OCI-LY7 (cell line): ENCODE data around the gene EXOC4. TPM values are rescaled to one million over a fixed set of nuclear protein-coding genes. Genes with fewer than 3 reads are reported as not detected.

ENCODE experiments used
- BruUV-seq: library from RNA; stranded (reverse); fragments of 400-500 nt; replicated peaks from 2 replicates; lab custom pipeline; 2021; lab: Mats Ljungman, UMichigan
- CTCF ChIA-PET: fragments of 300-600 bp; sonication (Branson Sonifier 250); formaldehyde crosslinking; loops from one replicate; lab custom pipeline; 2022; ENCODE audit warnings: antibody characterized with exemption; ENCODE audit not compliant: unreplicated experiment; lab: Charles Lee
- POLR2A ChIA-PET: fragments of 300-600 bp; sonication (Branson Sonifier 250); formaldehyde crosslinking; loops from one replicate; lab custom pipeline; 2022; ENCODE audit warnings: antibody characterized with exemption; lab: Charles Lee
- DNase-seq: peaks from one replicate; pipeline ENCODE4 v3.0.0-alpha.2; 2015; ENCODE audit warnings: low spot score
- H2AFZ ChIP-seq: fragments of 200-600 bp; sonication (generic), shearing (Covaris generic); 2 replicates; pipeline ENCODE4 v1.6.1; 2014; ENCODE audit warnings: mild to moderate bottlenecking, antibody characterized with exemption, low read length, moderate library complexity
- H3K27ac ChIP-seq: fragments of 200-600 bp; sonication (generic); 2 replicates; pipeline ENCODE4 v1.5.1; 2014; ENCODE audit warnings: mixed run types, low read depth, mild to moderate bottlenecking, moderate library complexity, low read length, inconsistent platforms; ENCODE audit not compliant: poor library complexity, severe bottlenecking
- H3K36me3 ChIP-seq: fragments of 200-600 bp; sonication (generic); 2 replicates; pipeline ENCODE4 v1.6.1; 2014; ENCODE audit warnings: mild to moderate bottlenecking, antibody characterized with exemption, low read length, moderate library complexity, mixed read lengths; ENCODE audit not compliant: insufficient read depth
- H3K4me1 ChIP-seq: fragments of 200-600 bp; sonication (generic); 2 replicates; pipeline ENCODE4 v1.5.1; 2014; ENCODE audit warnings: mild to moderate bottlenecking, low read length; ENCODE audit not compliant: insufficient read depth, poor library complexity, severe bottlenecking
- H3K4me2 ChIP-seq: fragments of 200-600 bp; sonication (generic); 2 replicates; pipeline ENCODE4 v1.6.1; 2014; ENCODE audit warnings: mild to moderate bottlenecking, low read length
- H3K4me3 ChIP-seq: fragments of 200-600 bp; sonication (generic); 2 replicates; pipeline ENCODE4 v1.5.1; 2014; ENCODE audit warnings: mild to moderate bottlenecking, low read depth, low read length; ENCODE audit not compliant: poor library complexity, severe bottlenecking
- H3K79me2 ChIP-seq: fragments of 200-600 bp; sonication (generic); 2 replicates; pipeline ENCODE4 v1.6.1; 2016; ENCODE audit warnings: low read depth, mild to moderate bottlenecking, low read length, moderate library complexity, mixed read lengths; ENCODE audit not compliant: insufficient read depth
- H3K9me2 ChIP-seq: fragments of 200-600 bp; sonication (generic); 2 replicates; pipeline ENCODE4 v1.6.1; 2016; ENCODE audit warnings: mild to moderate bottlenecking, low read length, mixed read lengths; ENCODE audit not compliant: insufficient read depth
- H3K9me3 ChIP-seq: fragments of 200-600 bp; sonication (generic); 2 replicates; pipeline ENCODE4 v1.6.1; 2014; ENCODE audit warnings: mild to moderate bottlenecking, mixed run types, low read length, mixed read lengths
- H4K20me1 ChIP-seq: fragments of 200-600 bp; sonication (generic); 2 replicates; pipeline ENCODE4 v1.6.1; 2014; ENCODE audit warnings: mild to moderate bottlenecking, antibody characterized with exemption, low read length, moderate library complexity, mixed read lengths; ENCODE audit not compliant: insufficient read depth
- CTCF ChIP-seq: fragments of 200-600 bp; sonication (generic); conservative IDR thresholded peaks from 2 replicates; pipeline ENCODE4 v1.5.1; 2014; ENCODE audit warnings: mild to moderate bottlenecking, antibody characterized with exemption, low read length, moderate library complexity, mixed read lengths
- EZH2phosphoT487 ChIP-seq: fragments of 200-600 bp; sonication (generic); IDR thresholded peaks from 2 replicates; pipeline ENCODE4 v1.6.1; 2018; ENCODE audit warnings: low read depth, borderline replicate concordance, mild to moderate bottlenecking, mixed run types, antibody characterized with exemption, low read length, moderate library complexity, mixed read lengths
- intact Hi-C: fragments of 100-400 bp; cut with micrococcal nuclease; formaldehyde crosslinking; loops from one replicate; pipeline ENCODE4 v1.10.0; 2022; ENCODE audit not compliant: unreplicated experiment
- total RNA-seq, 2 experiments: library from RNA; depleted of rRNA in 1 of 2; stranded (reverse); fragments of >200 nt in 1 of 2; shearing (Covaris generic) in 1 of 2; gene quantifications; 2 replicates each; pipeline ENCODE4 v1.2.3, GENCODE V29; 2014 to 2022

The EXOC4 gene
- total RNA-seq, 2 experiments from 2014 or later = 75.1 to 93.2 TPM

- CTCF ChIA-PET = no interaction called here
- Histone ChIP-seq H3K4me3 (no peak overlapping the region), H3K36me3 (no peaks in the 10 kb centered on the region), H3K9me2 (no peaks in the 10 kb centered on the region), H2AFZ (no peak overlapping the region), H3K9me3 (no peaks in the 10 kb centered on the region), H3K27ac (no peak overlapping the region), H3K4me1 (no peaks in the 10 kb centered on the region), H3K79me2 (no peaks in the 10 kb centered on the region), H3K4me2 (no peak overlapping the region), H4K20me1 (no peaks in the 10 kb centered on the region)
- TF ChIP-seq EZH2phosphoT487 = no peak
- TF ChIP-seq CTCF = no peak
- POLR2A ChIA-PET = no interaction called here
- no peak for DNase-seq
- BruUV-seq = no TSS peak
- intact Hi-C loops = no loop called here
These were observed 450.7 kb downstream of the EXOC4 start for GRCh38 chr7:133703547-133703946.

- H3K36me3 ChIP-seq = no peaks in the 10 kb centered on the region
- DNase-seq = no peak
- H3K9me3 ChIP-seq = no peaks in the 10 kb centered on the region
- no peaks in the 10 kb centered on the region for H3K4me1 ChIP-seq
- TF ChIP-seq EZH2phosphoT487 = no peak
- TF ChIP-seq CTCF = no peak
- ChIA-PET POLR2A (no interaction called here), CTCF (no interaction called here)
- BruUV-seq = no TSS peak
- H3K4me3 ChIP-seq = no peak overlapping the region
- H2AFZ ChIP-seq = no peak overlapping the region
- no peaks in the 10 kb centered on the region for H3K79me2 ChIP-seq
- intact Hi-C loops = no loop called here
- no peak overlapping the region for H3K4me2 ChIP-seq
- no peaks in the 10 kb centered on the region for H3K9me2 ChIP-seq
- no peaks in the 10 kb centered on the region for H4K20me1 ChIP-seq
- no peak overlapping the region for H3K27ac ChIP-seq
These were observed 451.6 kb downstream of the EXOC4 start for GRCh38 chr7:133704453-133704852.

- Histone ChIP-seq H3K36me3 (no peaks in the 10 kb centered on the region), H3K9me3 (no peaks in the 10 kb centered on the region), H3K27ac (no peak overlapping the region), H3K4me2 (no peak overlapping the region), H4K20me1 (no peaks in the 10 kb centered on the region), H2AFZ (no peak overlapping the region), H3K4me1 (no peaks in the 10 kb centered on the region), H3K9me2 (no peaks in the 10 kb centered on the region), H3K4me3 (no peak overlapping the region), H3K79me2 (no peaks in the 10 kb centered on the region)
- ChIA-PET CTCF (no interaction called here), POLR2A (no interaction called here)
- BruUV-seq = no TSS peak
- TF ChIP-seq EZH2phosphoT487 = no peak
- TF ChIP-seq CTCF = no peak
- intact Hi-C loops = no loop called here
- DNase-seq = no peak
These were observed 452.7 kb downstream of the EXOC4 start for GRCh38 chr7:133705596-133705995.
